GM12874 (cell line): ENCODE data around the gene PRKCA.

ENCODE experiments used
- CTCF ChIP-seq: IDR thresholded peaks from 2 replicates; pipeline ENCODE4 v1.5.1; 2011; ENCODE audit warnings: low read depth, mild to moderate bottlenecking, control low read depth, low read length, moderate library complexity; ENCODE audit not compliant: insufficient read depth

The PRKCA gene

GRCh38 chr17:66540131-66540781, 237.8 kb downstream of the PRKCA start:
- TF ChIP-seq CTCF = no peak

GRCh38 chr17:66541461-66542128, 239.2 kb downstream of the PRKCA start:
- TF ChIP-seq CTCF = no peak

GRCh38 chr17:66542129-66542966, 239.9 kb downstream of the PRKCA start:
- TF ChIP-seq CTCF = no peak

GRCh38 chr17:66542967-66543520, 240.6 kb downstream of the PRKCA start:
- no peak for TF ChIP-seq CTCF

- TF ChIP-seq CTCF = no peak
Measured at GRCh38 chr17:66543526-66543925, 241.1 kb downstream of the PRKCA start.

GRCh38 chr17:66545918-66546317, 243.5 kb downstream of the PRKCA start:
- no peak for TF ChIP-seq CTCF
